IMR-90 (cell line): ENCODE measurements around the gene TGFBR2. TPM values are rescaled to one million over a fixed set of nuclear protein-coding genes. Genes with fewer than 3 reads are reported as not detected.

Experiments
- ATAC-seq: fragments of 200-7000 bp; cut with Tn5 transposase; 2 replicates; pipeline ENCODE4 v1.9.1; 2020; ENCODE audit warnings: low read depth, mild to moderate bottlenecking, moderate library complexity
- BruUV-seq: library from RNA; stranded (reverse); fragments of 400-500 nt; replicated peaks from 2 replicates; lab custom pipeline; 2021; lab: Mats Ljungman, UMichigan
- CTCF ChIA-PET: fragments of 300-600 bp; formaldehyde crosslinking; extraction: SDS; loops from one replicate; lab custom pipeline; 2021; ENCODE audit warnings: antibody characterized with exemption; lab: Yijun Ruan, JAX
- POLR2A ChIA-PET: fragments of 300-600 bp; sonication (Branson Sonifier 250); formaldehyde crosslinking; loops from one replicate; lab custom pipeline; 2022; ENCODE audit warnings: antibody characterized with exemption; ENCODE audit not compliant: unreplicated experiment; lab: Charles Lee
- DNase-seq: peaks from one replicate; pipeline ENCODE4 v3.0.0; 2013
- H2AFZ ChIP-seq: replicated peaks from 2 replicates; pipeline ENCODE3; 2013; ENCODE audit warnings: low read length, mild to moderate bottlenecking; ENCODE audit not compliant: poor library complexity
- H2AK5ac ChIP-seq: 2 replicates; pipeline ENCODE4 v1.6.1; 2013; ENCODE audit warnings: low read depth, low read length, inconsistent platforms
- H2AK9ac ChIP-seq: replicated peaks from 2 replicates; pipeline ENCODE3; 2013; ENCODE audit warnings: mild to moderate bottlenecking, low read depth, low read length, moderate library complexity; ENCODE audit not compliant: poor library complexity
- H2BK120ac ChIP-seq: 2 replicates; pipeline ENCODE4 v1.6.1; 2013; ENCODE audit warnings: low read depth, low read length, inconsistent platforms
- H2BK15ac ChIP-seq: 3 replicates; pipeline ENCODE4 v1.6.1; 2013; ENCODE audit warnings: low read depth, low read length, inconsistent platforms
- H2BK20ac ChIP-seq: 2 replicates; pipeline ENCODE4 v1.6.1; 2013; ENCODE audit warnings: low read depth, mild to moderate bottlenecking, inconsistent platforms, low read length, moderate library complexity
- H2BK5ac ChIP-seq: 2 replicates; pipeline ENCODE4 v1.6.1; 2013; ENCODE audit warnings: mild to moderate bottlenecking, low read depth, low read length, inconsistent platforms; ENCODE audit not compliant: poor library complexity, severe bottlenecking
- H3K14ac ChIP-seq: replicated peaks from 2 replicates; pipeline ENCODE4 v1.6.1; 2013; ENCODE audit warnings: low read depth, low read length, inconsistent platforms
- H3K18ac ChIP-seq: 2 replicates; pipeline ENCODE4 v1.6.1; 2013; ENCODE audit warnings: low read depth, low read length, control low read depth
- H3K23ac ChIP-seq: 2 replicates; pipeline ENCODE4 v1.6.1; 2013; ENCODE audit warnings: low read depth, low read length, inconsistent platforms
- H3K27ac ChIP-seq: 2 replicates; pipeline ENCODE4 v1.5.1; 2013; ENCODE audit warnings: mild to moderate bottlenecking, control low read depth, low read length; ENCODE audit not compliant: insufficient read depth
- H3K27me3 ChIP-seq: 2 replicates; pipeline ENCODE4 v1.6.1; 2013; ENCODE audit warnings: low read length; ENCODE audit not compliant: control insufficient read depth, insufficient read depth
- H3K36me3 ChIP-seq: 2 replicates; pipeline ENCODE4 v1.6.1; 2013; ENCODE audit warnings: low read length, mixed read lengths; ENCODE audit not compliant: control insufficient read depth, insufficient read depth
- H3K4ac ChIP-seq: 2 replicates; pipeline ENCODE4 v1.6.1; 2013; ENCODE audit warnings: low read depth, low read length, inconsistent platforms
- H3K4me1 ChIP-seq: 2 replicates; pipeline ENCODE4 v1.6.1; 2013; ENCODE audit warnings: low read length, mixed read lengths; ENCODE audit not compliant: control insufficient read depth, insufficient read depth
- H3K4me2 ChIP-seq: 2 replicates; pipeline ENCODE4 v1.6.1; 2013; ENCODE audit warnings: low read depth, mild to moderate bottlenecking, control low read depth, low read length, moderate library complexity
- H3K4me3 ChIP-seq: 2 replicates; pipeline ENCODE4 v1.5.1; 2013; ENCODE audit warnings: low read depth, mild to moderate bottlenecking, control low read depth, low read length, moderate library complexity; ENCODE audit not compliant: insufficient read depth
- H3K56ac ChIP-seq: 2 replicates; pipeline ENCODE4 v1.6.1; 2013; ENCODE audit warnings: low read length, inconsistent platforms; ENCODE audit not compliant: insufficient read depth; ENCODE audit errors: extremely low read depth
- H3K79me1 ChIP-seq, 2 experiments: 2 replicates each; pipeline ENCODE4 v1.6.1; 2013; ENCODE audit warnings: low read length in 2 of 2, inconsistent platforms in 1 of 2, low read depth in 1 of 2
- H3K9ac ChIP-seq: 2 replicates; pipeline ENCODE4 v1.6.1; 2013; ENCODE audit warnings: low read depth, low read length, control low read depth
- H3K9me1 ChIP-seq: 2 replicates; pipeline ENCODE4 v1.6.1; 2013; ENCODE audit warnings: low read length, inconsistent platforms; ENCODE audit not compliant: insufficient read depth
- H3K9me3 ChIP-seq: 2 replicates; pipeline ENCODE4 v1.6.1; 2013; ENCODE audit warnings: low read length; ENCODE audit not compliant: control insufficient read depth, insufficient read depth
- H4K20me1 ChIP-seq: 2 replicates; pipeline ENCODE4 v1.6.1; 2013; ENCODE audit warnings: low read length, inconsistent platforms; ENCODE audit not compliant: insufficient read depth
- H4K5ac ChIP-seq: 2 replicates; pipeline ENCODE4 v1.6.1; 2013; ENCODE audit warnings: mild to moderate bottlenecking, low read depth, low read length, control low read depth
- H4K8ac ChIP-seq, 2 experiments: 2 replicates each; pipeline ENCODE4 v1.6.1; 2013; ENCODE audit warnings: low read depth in 2 of 2, low read length in 2 of 2, control low read depth in 1 of 2, inconsistent platforms in 1 of 2
- H4K91ac ChIP-seq: 2 replicates; pipeline ENCODE4 v1.6.1; 2013; ENCODE audit warnings: low read depth, low read length, inconsistent platforms; ENCODE audit not compliant: insufficient read depth
- BHLHE40 ChIP-seq: fragments of 150-350 bp; IDR thresholded peaks from 2 replicates; pipeline ENCODE4 v1.6.1; 2016; ENCODE audit warnings: mild to moderate bottlenecking, low read depth, low read length
- CEBPB ChIP-seq: IDR thresholded peaks from 2 replicates; pipeline ENCODE4 v1.6.1; 2012; ENCODE audit warnings: low read depth, low read length, improper control_type of control experiment
- CHD1 ChIP-seq: IDR thresholded peaks from 2 replicates; pipeline ENCODE4 v1.6.1; 2012; ENCODE audit warnings: low read depth, low read length, improper control_type of control experiment
- CTCF ChIP-seq: conservative IDR thresholded peaks from 2 replicates; pipeline ENCODE4 v1.5.1; 2012; ENCODE audit warnings: mild to moderate bottlenecking, low read depth, low read length, improper control_type of control experiment
- ELK1 ChIP-seq: fragments of 150-350 bp; IDR thresholded peaks from 2 replicates; pipeline ENCODE4 v1.6.1; 2016; ENCODE audit warnings: low read depth, mild to moderate bottlenecking, low read length, moderate library complexity, borderline replicate concordance
- FOS ChIP-seq: fragments of 150-350 bp; IDR thresholded peaks from 2 replicates; pipeline ENCODE4 v1.6.1; 2016; ENCODE audit warnings: low read depth, low read length
- MAFK ChIP-seq: IDR thresholded peaks from 2 replicates; pipeline ENCODE4 v1.6.1; 2012; ENCODE audit warnings: low read depth, low read length, improper control_type of control experiment
- MAZ ChIP-seq: IDR thresholded peaks from 2 replicates; pipeline ENCODE4 v1.6.1; 2012; ENCODE audit warnings: low read depth, mild to moderate bottlenecking, low read length, improper control_type of control experiment, moderate library complexity, borderline replicate concordance
- MXI1 ChIP-seq: IDR thresholded peaks from 2 replicates; pipeline ENCODE4 v1.6.1; 2012; ENCODE audit warnings: low read depth, mild to moderate bottlenecking, low read length, moderate library complexity, borderline replicate concordance
- NFE2L2 ChIP-seq: fragments of 150-350 bp; IDR thresholded peaks from 2 replicates; pipeline ENCODE4 v1.6.1; 2016; ENCODE audit warnings: low read depth, mild to moderate bottlenecking, low read length
- POLR2A ChIP-seq: IDR thresholded peaks from 2 replicates; pipeline ENCODE4 v1.6.1; 2012; ENCODE audit warnings: mild to moderate bottlenecking, low read depth, low read length
- RCOR1 ChIP-seq: IDR thresholded peaks from 2 replicates; pipeline ENCODE4 v1.6.1; 2012; ENCODE audit warnings: mild to moderate bottlenecking, low read length, improper control_type of control experiment; ENCODE audit not compliant: insufficient replicate concordance
- RFX5 ChIP-seq: IDR thresholded peaks from 2 replicates; pipeline ENCODE4 v1.8.0; 2012; ENCODE audit warnings: low read depth, mild to moderate bottlenecking, low read length, moderate library complexity
- SMC3 ChIP-seq: fragments of 150-350 bp; IDR thresholded peaks from 2 replicates; pipeline ENCODE4 v1.6.1; 2016; ENCODE audit warnings: low read depth, mild to moderate bottlenecking, antibody characterized with exemption, low read length, moderate library complexity
- WGBS, 2 experiments: methylation state at CpG; one replicate each; pipeline versions ENCODE4 v1.1.5 to v1.1.7; 2013; ENCODE audit warnings: missing lambda C conversion rate in 2 of 2; ENCODE audit not compliant: insufficient read length in 1 of 2; ENCODE audit errors: extremely low coverage in 2 of 2; 5-methylcytosine and 5-hydroxymethylcytosine counted together
- dilution Hi-C: fragments of 300-500 bp; cut with HindIII; formaldehyde crosslinking; loops from one replicate; pipeline ENCODE4 v1.14.3; 2018; ENCODE audit warnings: low sequenced_read_pairs; ENCODE audit not compliant: unreplicated experiment
- in situ Hi-C: fragments of 300-500 bp; cut with MboI; formaldehyde crosslinking; loops from 3 replicates; pipeline ENCODE4 v1.14.3; 2019; ENCODE audit warnings: low sequenced_read_pairs, inconsistent platforms, mixed read lengths
- intact Hi-C: fragments of 100-400 bp; cut with micrococcal nuclease; formaldehyde crosslinking; loops from 2 replicates; pipeline ENCODE4 v1.10.0; 2022
- polyA plus RNA-seq, 3 experiments: library from polyadenylated mRNA; depleted of rRNA; stranded (reverse); fragments of >200 nt; gene quantifications; 2 replicates each; pipeline ENCODE4 v1.2.3, GENCODE V29; 2012; ENCODE audit warnings: low replicate concordance in 1 of 3
- total RNA-seq: library from RNA; depleted of rRNA; stranded (reverse); fragments of >200 nt; gene quantifications from 2 replicates; pipeline ENCODE4 v1.2.3, GENCODE V29; 2012

Gene TGFBR2
- total and polyA plus RNA-seq, 2 of the 4 experiments (the other 2 are of a cell fraction), result 63.7 to 87.5 TPM

GRCh38 chr3:30602946-30603345 lies 3.5 kb upstream of the TGFBR2 start:
- dilution Hi-C loops (no loop called here), in situ Hi-C loops (no loop called here), intact Hi-C loops (no loop called here)
- TF ChIP-seq CEBPB (no peak), NFE2L2 (no peak), MXI1 (no peak), RCOR1 (no peak), ELK1 (no peak), CHD1 (no peak), SMC3 (no peak), RFX5 (no peak), BHLHE40 (no peak), MAZ (no peak), POLR2A (no peak), FOS (no peak), MAFK (no peak), CTCF (no peak)
- Histone ChIP-seq H3K23ac (no peak overlapping the region), H2BK120ac (peak overlapping the region; percentile 40; the same call in 1 of the 2 replicates), H3K79me1 (peaks cover 0 to 9% of the 10 kb centered on the region in 2 experiments; a peak in 3 of 4 replicates), H2AFZ (no peak overlapping the region), H2BK15ac (peak overlapping the region; percentile 70; the same call in 1 of the 3 replicates), H2BK20ac (no peak overlapping the region), H3K9ac (no peak overlapping the region), H3K4me3 (no peak overlapping the region), H2BK5ac (no peak overlapping the region), H3K9me3 (no peaks in the 10 kb centered on the region), H3K4me1 (peaks cover 1% of the 10 kb centered on the region; the same call in 1 of the 2 replicates), H3K27ac (no peak overlapping the region), H3K18ac (no peak overlapping the region), H4K20me1 (no peaks in the 10 kb centered on the region), H2AK5ac (no peak overlapping the region; the same call in 1 of the 2 replicates), H4K91ac (no peak overlapping the region), H3K4ac (no peak overlapping the region), H3K56ac (no peak overlapping the region), H3K14ac (no peak overlapping the region), H4K5ac (no peak overlapping the region), H4K8ac (peak overlapping the region in 1 of 2 experiments; percentile 9; a peak in 1 of 4 replicates), H3K36me3 (no peaks in the 10 kb centered on the region), H3K27me3 (no peaks in the 10 kb centered on the region), H3K4me2 (no peak overlapping the region), H3K9me1 (no peaks in the 10 kb centered on the region), H2AK9ac (no peak overlapping the region)
- WGBS, 2 experiments, result no CpG with 5 or more reads among the region's 4 CpGs
- no peak for DNase-seq
- no TSS peak for BruUV-seq
- ATAC-seq, result no peak
- ChIA-PET POLR2A (no interaction called here), CTCF (no interaction called here)
